HCT116 (cell line): ENCODE data around the gene BTBD2. TPM values are rescaled to one million over a fixed set of nuclear protein-coding genes. Genes with fewer than 3 reads are reported as not detected.

Experiments
- ATAC-seq: fragments of 200-7000 bp; cut with Tn5 transposase; 2 replicates; pipeline ENCODE4 v1.9.1; 2020; ENCODE audit warnings: mild to moderate bottlenecking, moderate library complexity
- BruUV-seq: library from RNA; stranded (reverse); fragments of 400-500 nt; replicated peaks from 2 replicates; lab custom pipeline; 2021; lab: Mats Ljungman, UMichigan
- CTCF ChIA-PET: fragments of 300-600 bp; sonication (Branson Sonifier 250); formaldehyde crosslinking; loops from one replicate; lab custom pipeline; 2021; ENCODE audit warnings: antibody characterized with exemption; lab: Charles Lee
- POLR2A ChIA-PET: fragments of 300-600, 350-600 bp; sonication (Branson Sonifier 250); formaldehyde crosslinking; loops from one replicate; lab custom pipeline; 2021; ENCODE audit warnings: antibody characterized with exemption; lab: Charles Lee
- RAD21 ChIA-PET, 2 experiments: fragments of 300-600 bp; sonication (Branson Sonifier 250); formaldehyde crosslinking; loops; one replicate each; lab custom pipeline; 2023; ENCODE audit warnings: low total read pairs in 2 of 2; ENCODE audit not compliant: uncharacterized antibody in 2 of 2, unreplicated experiment in 2 of 2, low non-redundant PET in 1 of 2; lab: Charles Lee
- DNase-seq: peaks from one replicate; pipeline ENCODE4 v3.0.0-alpha.2; 2010; ENCODE audit warnings: low read depth, low spot score
- H2AFZ ChIP-seq: fragments of 200-600 bp; shearing (Covaris generic), sonication (generic); 2 replicates; pipeline ENCODE4 v1.6.1; 2017; ENCODE audit warnings: low read depth, mixed run types, mixed read lengths, antibody characterized with exemption, low read length; ENCODE audit not compliant: poor library complexity, severe bottlenecking
- H3K27ac ChIP-seq: 2 replicates; pipeline ENCODE4 v1.5.1; 2012; ENCODE audit warnings: low read depth, low read length
- H3K27me3 ChIP-seq: fragments of 200-600 bp; sonication (generic); 2 replicates; pipeline ENCODE4 v1.6.1; 2016; ENCODE audit warnings: mixed run types, low read length, mixed read lengths; ENCODE audit not compliant: insufficient read depth
- H3K36me3 ChIP-seq, 2 experiments: fragments of 200-500 bp in 1 of 2; fragments of 200-600 bp in 1 of 2; sonication (Bioruptor generic) in 1 of 2; sonication (generic) in 1 of 2; 2 replicates each; pipeline versions ENCODE4 v1.5.1 to v1.6.1; 2014 to 2016; ENCODE audit warnings: low read length in 2 of 2, inconsistent platforms in 1 of 2, mixed read lengths in 1 of 2, mixed run types in 1 of 2; ENCODE audit not compliant: insufficient read depth in 2 of 2, control insufficient read depth in 1 of 2
- H3K4me1 ChIP-seq, 2 experiments: fragments of 200-600 bp in 1 of 2; sonication (generic) in 1 of 2; 2 replicates each; pipeline versions ENCODE4 v1.5.1 to v1.6.1; 2012 to 2017; ENCODE audit warnings: low read length in 2 of 2, inconsistent platforms in 1 of 2, mild to moderate bottlenecking in 1 of 2, mixed read lengths in 1 of 2, mixed run types in 1 of 2, moderate library complexity in 1 of 2; ENCODE audit not compliant: insufficient read depth in 2 of 2, control insufficient read depth in 1 of 2
- H3K4me2 ChIP-seq: fragments of 200-600 bp; sonication (generic); 2 replicates; pipeline ENCODE4 v1.6.1; 2017; ENCODE audit warnings: mixed run types, low read length, mixed read lengths
- H3K4me3 ChIP-seq, 2 experiments: fragments of 200-600 bp in 1 of 2; sonication (generic) in 1 of 2; replicated peaks in 1 of 2; 2 replicates each; pipeline ENCODE4 v1.5.1; 2011 to 2016; ENCODE audit warnings: low read length in 2 of 2, control low read depth in 1 of 2, low read depth in 1 of 2, mild to moderate bottlenecking in 1 of 2, mixed read lengths in 1 of 2, mixed run types in 1 of 2
- H3K79me2 ChIP-seq: fragments of 200-600 bp; sonication (generic); 2 replicates; pipeline ENCODE4 v1.6.1; 2017; ENCODE audit warnings: mild to moderate bottlenecking, mixed run types, low read length, moderate library complexity, mixed read lengths; ENCODE audit not compliant: insufficient read depth
- H3K9ac ChIP-seq: fragments of 200-600 bp; sonication (generic); 2 replicates; pipeline ENCODE4 v1.6.1; 2016; ENCODE audit warnings: low read length, mixed read lengths
- H3K9me2 ChIP-seq: fragments of 200-600 bp; sonication (generic), shearing (Covaris generic); 2 replicates; pipeline ENCODE4 v1.6.1; 2017; ENCODE audit warnings: mixed run types, mild to moderate bottlenecking, moderate library complexity; ENCODE audit not compliant: insufficient read depth
- H3K9me3 ChIP-seq, 2 experiments: fragments of 200-500 bp in 1 of 2; fragments of 200-600 bp in 1 of 2; sonication (Bioruptor generic) in 1 of 2; sonication (generic) in 1 of 2; 2 replicates each; pipeline ENCODE4 v1.6.1; 2014 to 2017; ENCODE audit warnings: low read length in 2 of 2, mixed read lengths in 2 of 2, inconsistent platforms in 1 of 2, low read depth in 1 of 2, mild to moderate bottlenecking in 1 of 2, mixed run types in 1 of 2, moderate library complexity in 1 of 2; ENCODE audit not compliant: control insufficient read depth in 1 of 2, insufficient read depth in 1 of 2
- H4K20me1 ChIP-seq: fragments of 200-600 bp; sonication (generic), shearing (Covaris generic); 2 replicates; pipeline ENCODE4 v1.6.1; 2017; ENCODE audit warnings: mixed run types, mild to moderate bottlenecking, moderate library complexity; ENCODE audit not compliant: insufficient read depth
- ATF3 ChIP-seq: IDR thresholded peaks from 2 replicates; pipeline ENCODE4 v1.6.1; 2012
- CBX3 ChIP-seq: IDR thresholded peaks from 2 replicates; pipeline ENCODE4 v1.6.1; 2012; ENCODE audit warnings: low read depth
- CEBPB ChIP-seq: IDR thresholded peaks from 2 replicates; pipeline ENCODE4 v1.6.1; 2012; ENCODE audit warnings: low read depth
- CTCF ChIP-seq, 3 experiments: fragments of 200-600 bp in 1 of 3; sonication (generic) in 1 of 3; IDR thresholded peaks in 2 of 3; conservative IDR thresholded peaks in 1 of 3; 2 replicates each; pipeline ENCODE4 v1.5.1; 2012 to 2017; ENCODE audit warnings: low read depth in 2 of 3, low read length in 2 of 3, antibody characterized with exemption in 1 of 3, borderline replicate concordance in 1 of 3, control low read depth in 1 of 3, mild to moderate bottlenecking in 1 of 3, mixed read lengths in 1 of 3, mixed run types in 1 of 3, moderate library complexity in 1 of 3; ENCODE audit not compliant: insufficient read depth in 1 of 3
- EGR1 ChIP-seq: IDR thresholded peaks from 2 replicates; pipeline ENCODE4 v1.6.1; 2012; ENCODE audit warnings: low read depth
- ELF1 ChIP-seq: IDR thresholded peaks from 2 replicates; pipeline ENCODE4 v1.6.1; 2012; ENCODE audit warnings: low read depth, borderline replicate concordance
- EZH2phosphoT487 ChIP-seq: fragments of 200-600 bp; IDR thresholded peaks from 2 replicates; pipeline ENCODE4 v1.6.1; 2018; ENCODE audit warnings: antibody characterized with exemption, borderline replicate concordance
- FOSL1 ChIP-seq: IDR thresholded peaks from 2 replicates; pipeline ENCODE4 v1.6.1; 2012; ENCODE audit warnings: low read depth
- JUND ChIP-seq: IDR thresholded peaks from 2 replicates; pipeline ENCODE4 v1.6.1; 2012
- POLR2A ChIP-seq: IDR thresholded peaks from 2 replicates; pipeline ENCODE4 v1.7.0; 2011; ENCODE audit warnings: borderline replicate concordance; ENCODE audit not compliant: insufficient read depth, insufficient read length; ENCODE audit errors: extremely low read depth
- RAD21 ChIP-seq: IDR thresholded peaks from 2 replicates; pipeline ENCODE4 v1.6.1; 2012; ENCODE audit warnings: low read depth, mild to moderate bottlenecking
- SIN3A ChIP-seq: IDR thresholded peaks from 2 replicates; pipeline ENCODE4 v1.6.1; 2012; ENCODE audit warnings: low read depth
- SP1 ChIP-seq: IDR thresholded peaks from 2 replicates; pipeline ENCODE4 v1.6.1; 2012; ENCODE audit warnings: low read depth
- SRF ChIP-seq: IDR thresholded peaks from 2 replicates; pipeline ENCODE4 v1.6.1; 2012; ENCODE audit warnings: low read depth
- TCF7L2 ChIP-seq: IDR thresholded peaks from 2 replicates; pipeline ENCODE4 v1.7.0; 2011; ENCODE audit warnings: borderline replicate concordance, inconsistent platforms; ENCODE audit not compliant: insufficient read depth, insufficient read length; ENCODE audit errors: extremely low read depth
- YY1 ChIP-seq: IDR thresholded peaks from 2 replicates; pipeline ENCODE4 v1.6.1; 2011; ENCODE audit warnings: low read length, low read depth, moderate library complexity, mild to moderate bottlenecking; ENCODE audit not compliant: insufficient replicate concordance; ENCODE audit errors: extremely low read depth
- intact Hi-C: fragments of 100-400 bp; cut with micrococcal nuclease; formaldehyde crosslinking; loops from 2 replicates; pipeline ENCODE4 v1.10.0; 2022
- total RNA-seq: library from RNA; stranded (reverse); gene quantifications from one replicate; pipeline ENCODE4 v1.2.1, GENCODE V29; 2021; ENCODE audit not compliant: unreplicated experiment

BTBD2 gene
- total RNA-seq, 1 experiment from 2014 or later: 112 TPM

GRCh38 chr19:2012941-2013682 is 2.4 kb downstream of the BTBD2 start:
- H3K27me3 ChIP-seq: no peaks in the 10 kb centered on the region
- H3K4me1 ChIP-seq: peaks cover 6 to 18% of the 10 kb centered on the region in 2 experiments; a peak in 3 of 4 replicates
- DNase-seq (no peak), ATAC-seq (no peak)
- H3K36me3 ChIP-seq: no peaks in the 10 kb centered on the region; a peak in 1 of 4 replicates
- H2AFZ ChIP-seq: no peak overlapping the region
- intact Hi-C loops: no loop called here
- H3K79me2 ChIP-seq: peaks cover 38% of the 10 kb centered on the region
- no peaks in the 10 kb centered on the region for H3K9me2 ChIP-seq
- ChIA-PET CTCF (no interaction called here), POLR2A (no interaction called here), RAD21 (no interaction called here)
- TF ChIP-seq CBX3 (no peak), EGR1 (no peak), SP1 (no peak), POLR2A (no peak), SIN3A (no peak), TCF7L2 (no peak), FOSL1 (no peak), YY1 (no peak), SRF (no peak), JUND (no peak), CTCF (IDR thresholded peaks at IDR 0.05 in 2 of 3, conservative IDR thresholded peaks at IDR 0.05 in 1 of 3; ENCODE audit: borderline replicate concordance in 1 of 3, insufficient read depth in 1 of 3, low read depth in 2 of 3, low read length in 2 of 3) (no peak), EZH2phosphoT487 (no peak), RAD21 (no peak), ATF3 (no peak), ELF1 (no peak), CEBPB (no peak)
- no peak overlapping the region for H3K4me2 ChIP-seq
- no peak overlapping the region for H3K27ac ChIP-seq
- BruUV-seq: no TSS peak
- no peak overlapping the region for H3K4me3 ChIP-seq
- no peaks in the 10 kb centered on the region for H3K9me3 ChIP-seq
- H3K9ac ChIP-seq: no peak overlapping the region
- no peaks in the 10 kb centered on the region for H4K20me1 ChIP-seq
